Liver (tissue), 9 donors: ENCODE results near the gene CREBBP. TPM values are rescaled to one million over a fixed set of nuclear protein-coding genes. Genes with fewer than 3 reads are reported as not detected.

Experiments used
- DNase-seq: peaks from one replicate; pipeline ENCODE4 v3.0.0-alpha.2; 2017; ENCODE audit warnings: low spot score
- H3K27ac ChIP-seq, 2 donors: one replicate each; pipeline ENCODE4 v1.7.0; 2013; ENCODE audit warnings: inconsistent platforms in 2 of 2, low read length in 2 of 2, control low read depth in 1 of 2, low read depth in 1 of 2, mild to moderate bottlenecking in 1 of 2
- H3K27me3 ChIP-seq, 4 donors: one replicate each; pipeline versions ENCODE4 v1.6.1 to v1.7.0; 2013; ENCODE audit warnings: low read length in 3 of 4, inconsistent platforms in 1 of 4, mild to moderate bottlenecking in 1 of 4, moderate library complexity in 1 of 4; ENCODE audit not compliant: control insufficient read depth in 4 of 4, insufficient read depth in 4 of 4
- H3K36me3 ChIP-seq, 4 donors: one replicate each; pipeline versions ENCODE4 v1.6.1 to v1.7.0; 2013; ENCODE audit warnings: low read length in 3 of 4, mild to moderate bottlenecking in 3 of 4, low read depth in 1 of 4, moderate library complexity in 1 of 4; ENCODE audit not compliant: control insufficient read depth in 4 of 4, insufficient read depth in 3 of 4
- H3K4me1 ChIP-seq, 4 donors: one replicate each; pipeline versions ENCODE4 v1.6.1 to v1.7.0; 2013; ENCODE audit warnings: low read length in 3 of 4, mild to moderate bottlenecking in 3 of 4, moderate library complexity in 1 of 4; ENCODE audit not compliant: control insufficient read depth in 4 of 4, insufficient read depth in 4 of 4
- H3K4me3 ChIP-seq, 3 donors: one replicate each; pipeline versions ENCODE4 v1.6.1 to v1.7.0; 2013; ENCODE audit warnings: low read length in 3 of 3, control low read depth in 1 of 3, low read depth in 1 of 3, mild to moderate bottlenecking in 1 of 3
- H3K9ac ChIP-seq, 2 donors: one replicate each; pipeline ENCODE4 v1.7.0; 2013; ENCODE audit warnings: low read length in 2 of 2, mild to moderate bottlenecking in 2 of 2, moderate library complexity in 2 of 2, control low read depth in 1 of 2, low read depth in 1 of 2
- H3K9me3 ChIP-seq, 4 donors: one replicate each; pipeline versions ENCODE4 v1.6.1 to v1.7.0; 2013; ENCODE audit warnings: low read length in 3 of 4; ENCODE audit not compliant: control insufficient read depth in 4 of 4
- EGR1 ChIP-seq, 2 donors: IDR thresholded peaks; 2 replicates each; pipeline ENCODE4 v1.6.1; 2016 to 2018; ENCODE audit warnings: antibody characterized with exemption in 2 of 2, low read depth in 2 of 2
- FOXA1 ChIP-seq: IDR thresholded peaks from 2 replicates; pipeline ENCODE4 v1.6.1; 2016; ENCODE audit warnings: antibody characterized with exemption
- FOXA2 ChIP-seq: IDR thresholded peaks from 2 replicates; pipeline ENCODE4 v1.6.1; 2016; ENCODE audit warnings: antibody characterized with exemption
- GABPA ChIP-seq, 2 donors: IDR thresholded peaks in 1 of 2; conservative IDR thresholded peaks in 1 of 2; 2 replicates each; pipeline ENCODE4 v1.6.1; 2016; ENCODE audit warnings: antibody characterized with exemption in 2 of 2, mild to moderate bottlenecking in 1 of 2, moderate library complexity in 1 of 2
- HNF4G ChIP-seq: IDR thresholded peaks from 2 replicates; pipeline ENCODE4 v1.6.1; 2016; ENCODE audit warnings: antibody characterized with exemption
- NR2F2 ChIP-seq: IDR thresholded peaks from 2 replicates; pipeline ENCODE4 v1.6.1; 2016; ENCODE audit warnings: antibody characterized with exemption
- RAD21 ChIP-seq, 2 donors: IDR thresholded peaks; 2 replicates each; pipeline ENCODE4 v1.6.1; 2016; ENCODE audit warnings: antibody characterized with exemption in 2 of 2, mild to moderate bottlenecking in 2 of 2
- RXRA ChIP-seq, 2 donors: IDR thresholded peaks; 2 replicates each; pipeline ENCODE4 v1.6.1; 2017 to 2018; ENCODE audit warnings: antibody characterized with exemption in 2 of 2, mild to moderate bottlenecking in 1 of 2
- SP1 ChIP-seq: IDR thresholded peaks from 2 replicates; pipeline ENCODE4 v1.6.1; 2018; ENCODE audit warnings: antibody characterized with exemption, mild to moderate bottlenecking
- TAF1 ChIP-seq: conservative IDR thresholded peaks from 2 replicates; pipeline ENCODE4 v1.6.1; 2016; ENCODE audit warnings: antibody characterized with exemption, mild to moderate bottlenecking
- YY1 ChIP-seq: IDR thresholded peaks from 2 replicates; pipeline ENCODE4 v1.6.1; 2016; ENCODE audit warnings: antibody characterized with exemption, mild to moderate bottlenecking
- WGBS: extraction: QIAGEN DNeasy Blood & Tissue Kit; methylation state at CpG from one replicate; pipeline ENCODE4 v1.1.7; 2013; 5-methylcytosine and 5-hydroxymethylcytosine counted together
- polyA plus RNA-seq, 2 donors: library from polyadenylated mRNA; stranded (reverse) in 1 of 2; unstranded in 1 of 2; fragments of 200-250 nt in 1 of 2; fragments of >200 nt in 1 of 2; fragmentation: Nextera tagmentation in 1 of 2; extraction: Ambion mirVana in 1 of 2; gene quantifications; one replicate each; pipeline versions ENCODE4 v1.2.1 to v1.2.3, GENCODE V29; 2013 to 2015
- total RNA-seq, 2 donors: library from RNA; depleted of rRNA; stranded (reverse); fragments of >200 nt; gene quantifications; one replicate each; pipeline ENCODE4 v1.2.3, GENCODE V29; 2014
- TF ChIP-seq, protein P1 (sequence below): IDR thresholded peaks from 2 replicates; pipeline ENCODE4 v1.6.1; 2016; ENCODE audit warnings: antibody characterized with exemption
- TF ChIP-seq, protein P2 (sequence below): IDR thresholded peaks from 2 replicates; pipeline ENCODE4 v1.6.1; 2016; ENCODE audit warnings: antibody characterized with exemption
- TF ChIP-seq, protein P3 (sequence below): fragments of 150-350 bp; IDR thresholded peaks from 2 replicates; pipeline ENCODE4 v1.5.1; 2017; ENCODE audit warnings: improper control_type of control experiment, low read depth, low read length; ENCODE audit not compliant: missing input control
- TF ChIP-seq, protein P4 (sequence below): IDR thresholded peaks from 2 replicates; pipeline ENCODE4 v1.6.1; 2016; ENCODE audit warnings: antibody characterized with exemption, mild to moderate bottlenecking
- donor health status: healthy.
- donor health status: healthy.
- donor health status: healthy.
- donor health status: healthy.
- donor health status: healthy.

Gene CREBBP
- total and polyA plus RNA-seq, 4 donors, result 7.0 to 25.8 (median 19.5) TPM

DNA sequence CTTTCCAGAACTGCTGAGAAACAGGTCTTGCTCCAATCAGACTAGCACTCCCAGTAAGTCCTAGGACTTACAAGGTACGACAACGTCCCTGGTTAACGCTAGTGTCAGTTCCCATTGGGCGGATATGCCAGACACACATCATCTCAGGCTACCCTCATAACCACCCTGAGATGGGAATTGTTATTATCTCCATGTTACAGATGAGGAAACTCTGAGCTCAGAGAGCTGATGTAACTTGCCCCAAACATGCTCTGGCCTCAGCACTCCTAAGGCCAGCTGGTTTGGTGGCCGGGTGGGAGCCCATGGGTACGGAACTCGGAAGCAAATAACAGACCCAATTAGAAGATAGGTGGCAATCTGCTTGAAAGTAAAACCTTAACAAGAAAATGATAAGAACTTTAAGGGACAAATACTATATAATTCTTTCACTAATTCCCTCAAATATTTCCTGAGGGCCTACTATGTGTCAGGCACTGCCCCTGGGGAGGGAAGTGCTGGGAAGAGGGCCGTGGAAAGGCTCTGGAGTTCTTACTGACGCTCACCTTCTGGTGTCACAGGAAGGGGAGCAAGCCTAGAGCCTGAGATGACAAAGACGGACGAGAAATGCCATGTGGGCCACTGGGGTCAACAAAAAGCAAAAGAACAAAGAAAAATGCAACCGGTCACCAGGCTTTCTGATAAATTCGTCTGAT, 6.9 kb downstream of the CREBBP start:
- H3K4me1 ChIP-seq, result peaks cover 10 to 69% (median 54%) of the 10 kb centered on the region in 4 donors

DNA sequence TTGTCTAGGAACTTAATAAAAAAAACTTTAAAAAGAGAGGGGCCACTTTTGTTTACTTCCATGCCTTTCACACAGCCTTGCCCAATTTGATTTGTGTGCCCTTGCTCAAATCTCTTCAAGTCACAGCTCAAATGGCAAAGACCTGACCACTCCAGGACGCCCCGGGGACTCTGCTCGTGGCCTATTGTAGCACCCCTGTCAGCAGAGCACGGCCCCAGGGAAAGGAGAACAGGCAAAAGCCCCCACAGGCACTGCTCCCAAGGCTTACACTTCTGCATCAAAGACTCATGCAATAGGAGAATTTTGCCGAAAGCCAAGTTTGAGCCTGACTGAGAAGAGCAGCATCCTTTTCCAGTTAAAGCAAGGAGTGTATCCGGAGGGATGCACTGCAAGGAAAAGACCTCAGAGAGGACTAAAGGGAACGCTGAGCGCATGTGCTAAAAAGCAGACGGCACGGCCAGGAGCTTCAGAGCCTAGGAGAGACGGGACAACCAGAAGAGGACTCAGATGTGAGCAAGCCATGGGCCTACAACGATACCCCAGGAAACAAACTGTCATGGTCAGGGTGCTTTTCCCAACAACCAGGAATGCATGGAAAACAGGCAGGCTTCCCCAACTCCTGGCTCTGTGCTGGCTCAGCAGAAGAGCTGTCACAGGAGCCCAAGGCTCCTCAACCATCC, 8.2 kb downstream of the CREBBP start:
- TF ChIP-seq TAF1 (no peak), HNF4G (no peak)
- no peaks in the 10 kb centered on the region for H3K9me3 ChIP-seq
- 78% methylated on average over 12 of the region's 12 CpGs for WGBS
- H3K4me1 ChIP-seq, result peaks cover 8 to 58% (median 46%) of the 10 kb centered on the region in 4 donors
- no peaks in the 10 kb centered on the region for H3K27me3 ChIP-seq
- DNase-seq, result no peak
- no peak overlapping the region for H3K27ac ChIP-seq
- peak overlapping the region in 1 of 2 donors; percentile 17 for H3K9ac ChIP-seq
- H3K36me3 ChIP-seq, result no peaks in the 10 kb centered on the region
- H3K4me3 ChIP-seq, result no peak overlapping the region

More for the DNA sequence above, 6.9 kb downstream of the CREBBP start:
- WGBS, result 84% methylated on average over 13 of the region's 13 CpGs
- no peak for TF ChIP-seq RAD21 (IDR thresholded peaks at IDR 0.05)
- TF ChIP-seq EGR1 (IDR thresholded peaks at IDR 0.05; ENCODE audit: low read depth in 2 of 2), result no peak
- DNase-seq, result no peak
- H3K36me3 ChIP-seq, result no peaks in the 10 kb centered on the region
- no peaks in the 10 kb centered on the region for H3K27me3 ChIP-seq
- no peak overlapping the region for H3K4me3 ChIP-seq
- no peak overlapping the region for H3K9ac ChIP-seq
- H3K27ac ChIP-seq, result no peak overlapping the region
- H3K9me3 ChIP-seq, result no peaks in the 10 kb centered on the region

DNA sequence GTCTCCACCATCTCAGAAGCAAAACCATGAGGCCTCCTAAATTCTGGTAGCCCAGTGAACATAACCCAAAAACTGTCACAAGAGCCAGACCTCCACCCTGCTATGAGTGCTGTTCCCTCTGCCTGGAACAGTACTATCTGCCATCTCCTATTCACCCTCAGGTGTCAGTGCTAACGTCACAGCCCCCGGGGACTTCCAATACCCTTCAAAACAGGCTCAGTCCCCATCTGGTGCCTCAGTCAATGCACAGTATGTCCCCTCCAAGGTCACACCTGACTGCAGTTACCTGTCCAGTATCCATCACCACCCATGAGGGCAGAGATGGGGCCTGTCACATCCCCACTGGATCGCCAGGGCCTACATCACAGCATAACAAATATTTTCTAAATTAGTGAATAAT, 11.5 kb downstream of the CREBBP start:
- no peak overlapping the region for H3K9ac ChIP-seq
- H3K36me3 ChIP-seq, result no peaks in the 10 kb centered on the region
- H3K4me3 ChIP-seq, result no peak overlapping the region
- no peak for DNase-seq
- H3K4me1 ChIP-seq, result peaks cover 9 to 42% (median 30%) of the 10 kb centered on the region in 4 donors
- H3K9me3 ChIP-seq, result no peaks in the 10 kb centered on the region
- H3K27ac ChIP-seq, result no peak overlapping the region
- no peak for TF ChIP-seq NR2F2
- 97% methylated on average over 3 of the region's 3 CpGs for WGBS
- H3K27me3 ChIP-seq, result no peaks in the 10 kb centered on the region

DNA sequence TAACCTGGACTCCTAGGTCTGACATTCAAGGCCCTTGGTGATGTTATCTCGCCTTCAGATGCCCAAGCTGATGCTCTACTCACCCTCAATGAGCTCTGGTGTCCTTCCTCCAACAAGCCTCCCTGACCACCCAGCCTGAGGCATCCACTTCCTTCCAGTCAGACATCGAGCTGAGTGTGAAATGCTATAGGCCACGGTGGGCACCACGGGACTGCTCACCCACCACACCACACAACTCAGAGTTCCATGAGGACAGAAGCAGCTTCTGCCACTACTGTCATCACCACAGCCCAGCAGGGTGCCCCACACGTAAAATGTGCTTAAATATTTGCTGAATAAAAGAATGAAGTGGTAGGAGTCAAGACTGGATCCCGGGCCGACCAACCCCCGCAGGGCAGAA, 12.0 kb downstream of the CREBBP start:
- Histone ChIP-seq H3K4me1 (peaks cover 9 to 43% (median 28%) of the 10 kb centered on the region in 4 donors), H3K9ac (no peak overlapping the region), H3K27ac (no peak overlapping the region), H3K9me3 (no peaks in the 10 kb centered on the region), H3K36me3 (no peaks in the 10 kb centered on the region), H3K27me3 (no peaks in the 10 kb centered on the region), H3K4me3 (no peak overlapping the region)
- no peak for DNase-seq
- 88% methylated on average over 8 of the region's 8 CpGs for WGBS
- TF ChIP-seq, protein P1, sequence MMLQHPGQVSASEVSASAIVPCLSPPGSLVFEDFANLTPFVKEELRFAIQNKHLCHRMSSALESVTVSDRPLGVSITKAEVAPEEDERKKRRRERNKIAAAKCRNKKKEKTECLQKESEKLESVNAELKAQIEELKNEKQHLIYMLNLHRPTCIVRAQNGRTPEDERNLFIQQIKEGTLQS, result no peak
- TF ChIP-seq, protein P2, sequence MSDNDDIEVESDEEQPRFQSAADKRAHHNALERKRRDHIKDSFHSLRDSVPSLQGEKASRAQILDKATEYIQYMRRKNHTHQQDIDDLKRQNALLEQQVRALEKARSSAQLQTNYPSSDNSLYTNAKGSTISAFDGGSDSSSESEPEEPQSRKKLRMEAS, result no peak
- TF ChIP-seq, protein P3, sequence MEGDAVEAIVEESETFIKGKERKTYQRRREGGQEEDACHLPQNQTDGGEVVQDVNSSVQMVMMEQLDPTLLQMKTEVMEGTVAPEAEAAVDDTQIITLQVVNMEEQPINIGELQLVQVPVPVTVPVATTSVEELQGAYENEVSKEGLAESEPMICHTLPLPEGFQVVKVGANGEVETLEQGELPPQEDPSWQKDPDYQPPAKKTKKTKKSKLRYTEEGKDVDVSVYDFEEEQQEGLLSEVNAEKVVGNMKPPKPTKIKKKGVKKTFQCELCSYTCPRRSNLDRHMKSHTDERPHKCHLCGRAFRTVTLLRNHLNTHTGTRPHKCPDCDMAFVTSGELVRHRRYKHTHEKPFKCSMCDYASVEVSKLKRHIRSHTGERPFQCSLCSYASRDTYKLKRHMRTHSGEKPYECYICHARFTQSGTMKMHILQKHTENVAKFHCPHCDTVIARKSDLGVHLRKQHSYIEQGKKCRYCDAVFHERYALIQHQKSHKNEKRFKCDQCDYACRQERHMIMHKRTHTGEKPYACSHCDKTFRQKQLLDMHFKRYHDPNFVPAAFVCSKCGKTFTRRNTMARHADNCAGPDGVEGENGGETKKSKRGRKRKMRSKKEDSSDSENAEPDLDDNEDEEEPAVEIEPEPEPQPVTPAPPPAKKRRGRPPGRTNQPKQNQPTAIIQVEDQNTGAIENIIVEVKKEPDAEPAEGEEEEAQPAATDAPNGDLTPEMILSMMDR, result no peak
- TF ChIP-seq FOXA2, result no peak
- no peak for TF ChIP-seq SP1
- no peak for TF ChIP-seq YY1
- no peak for TF ChIP-seq TAF1
- TF ChIP-seq GABPA (IDR thresholded peaks at IDR 0.05 in 1 of 2, conservative IDR thresholded peaks at IDR 0.05 in 1 of 2), result no peak
- TF ChIP-seq, protein P4, sequence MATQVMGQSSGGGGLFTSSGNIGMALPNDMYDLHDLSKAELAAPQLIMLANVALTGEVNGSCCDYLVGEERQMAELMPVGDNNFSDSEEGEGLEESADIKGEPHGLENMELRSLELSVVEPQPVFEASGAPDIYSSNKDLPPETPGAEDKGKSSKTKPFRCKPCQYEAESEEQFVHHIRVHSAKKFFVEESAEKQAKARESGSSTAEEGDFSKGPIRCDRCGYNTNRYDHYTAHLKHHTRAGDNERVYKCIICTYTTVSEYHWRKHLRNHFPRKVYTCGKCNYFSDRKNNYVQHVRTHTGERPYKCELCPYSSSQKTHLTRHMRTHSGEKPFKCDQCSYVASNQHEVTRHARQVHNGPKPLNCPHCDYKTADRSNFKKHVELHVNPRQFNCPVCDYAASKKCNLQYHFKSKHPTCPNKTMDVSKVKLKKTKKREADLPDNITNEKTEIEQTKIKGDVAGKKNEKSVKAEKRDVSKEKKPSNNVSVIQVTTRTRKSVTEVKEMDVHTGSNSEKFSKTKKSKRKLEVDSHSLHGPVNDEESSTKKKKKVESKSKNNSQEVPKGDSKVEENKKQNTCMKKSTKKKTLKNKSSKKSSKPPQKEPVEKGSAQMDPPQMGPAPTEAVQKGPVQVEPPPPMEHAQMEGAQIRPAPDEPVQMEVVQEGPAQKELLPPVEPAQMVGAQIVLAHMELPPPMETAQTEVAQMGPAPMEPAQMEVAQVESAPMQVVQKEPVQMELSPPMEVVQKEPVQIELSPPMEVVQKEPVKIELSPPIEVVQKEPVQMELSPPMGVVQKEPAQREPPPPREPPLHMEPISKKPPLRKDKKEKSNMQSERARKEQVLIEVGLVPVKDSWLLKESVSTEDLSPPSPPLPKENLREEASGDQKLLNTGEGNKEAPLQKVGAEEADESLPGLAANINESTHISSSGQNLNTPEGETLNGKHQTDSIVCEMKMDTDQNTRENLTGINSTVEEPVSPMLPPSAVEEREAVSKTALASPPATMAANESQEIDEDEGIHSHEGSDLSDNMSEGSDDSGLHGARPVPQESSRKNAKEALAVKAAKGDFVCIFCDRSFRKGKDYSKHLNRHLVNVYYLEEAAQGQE, result no peak
- no peak for TF ChIP-seq RAD21 (IDR thresholded peaks at IDR 0.05)
- TF ChIP-seq FOXA1, result no peak
- TF ChIP-seq RXRA (IDR thresholded peaks at IDR 0.05), result no peak
- no peak for TF ChIP-seq NR2F2
